ENCODE data around the gene FOXO3. TPM values are rescaled to one million over a fixed set of nuclear protein-coding genes. Genes with fewer than 3 reads are reported as not detected.

FOXO3 gene
- total and polyA plus RNA-seq, 2 donors (not counting 3 experiments of a cell fraction or from before 2014, with no cell fraction given): 14.4 to 16.9 TPM

DNA sequence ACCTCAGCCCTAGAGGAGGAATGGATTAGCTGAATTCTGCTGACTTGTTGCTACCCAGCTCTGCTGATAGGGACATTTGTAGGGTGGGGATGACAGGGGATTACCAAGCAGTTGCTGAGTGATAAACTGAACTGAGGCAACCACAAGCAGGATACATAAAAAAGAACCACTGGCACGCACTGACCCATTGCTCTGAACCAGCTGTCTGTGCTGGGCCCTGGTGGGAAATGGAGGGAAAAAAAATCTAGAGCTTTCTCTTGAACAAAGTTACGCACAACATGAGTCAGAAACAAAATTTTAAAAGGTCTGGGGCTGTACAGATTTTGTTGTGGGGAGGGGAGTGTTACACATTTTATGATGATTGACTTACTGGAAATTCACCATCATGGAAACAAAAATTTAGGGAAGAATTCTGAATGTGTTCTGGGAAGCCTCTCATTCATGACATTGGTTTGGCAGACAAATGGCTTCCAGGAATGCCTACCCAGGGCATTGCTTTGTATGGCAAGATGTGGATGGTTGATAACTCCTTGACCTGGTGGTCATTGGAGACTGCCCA lies 37.7 kb downstream of the FOXO3 start:
- Histone ChIP-seq H3K4me2 (ENCODE audit: insufficient read depth, low read length) (no peak overlapping the region), H3K9me1 (replicated peaks; ENCODE audit: control insufficient read depth, extremely low read depth, insufficient read depth, low read length) (no peaks in the 10 kb centered on the region), H3K4me3 (replicated peaks in 1 of 3; ENCODE audit: insufficient read depth in 1 of 3, low read depth in 1 of 3, low read length in 3 of 3) (no peak overlapping the region), H3K27ac (ENCODE audit: insufficient read depth, low read depth, low read length) (no peak overlapping the region), H3K9ac (replicated peaks; ENCODE audit: extremely low read depth, insufficient read depth, low read length) (no peak overlapping the region), H3K9me3 (replicated peaks; ENCODE audit: control insufficient read depth, insufficient read depth, low read length) (no peaks in the 10 kb centered on the region), H3K27me3 (ENCODE audit: control insufficient read depth in 2 of 2, insufficient read depth in 2 of 2, low read length in 2 of 2) (no peaks in the 10 kb centered on the region), H3K4me1 (ENCODE audit: control insufficient read depth, extremely low read depth, insufficient read depth, low read length) (no peaks in the 10 kb centered on the region), H2AFZ (ENCODE audit: low read depth, low read length) (no peak overlapping the region), H3K36me3 (ENCODE audit: control insufficient read depth in 2 of 2, extremely low read depth in 1 of 2, insufficient read depth in 2 of 2, low read length in 2 of 2) (no peaks in the 10 kb centered on the region), H4K20me1 (replicated peaks; ENCODE audit: control insufficient read depth, extremely low read depth, insufficient read depth, low read length) (no peaks in the 10 kb centered on the region), H3K79me2 (ENCODE audit: control insufficient read depth, insufficient read depth, low read length) (peaks cover 2% of the 10 kb centered on the region)
- DNase-seq (ENCODE audit: low read depth, low spot score) (no peak), FAIRE-seq (no peak)
- TF ChIP-seq POLR2A (IDR thresholded peaks at IDR 0.05; ENCODE audit: low read depth, low read length): no peak
- TF ChIP-seq MYC (IDR thresholded peaks at IDR 0.05; ENCODE audit: low read depth, low read length): no peak
- TF ChIP-seq POLR2AphosphoS5 (IDR thresholded peaks at IDR 0.05; ENCODE audit: insufficient read depth, low read depth, low read length): no peak
- ChIA-PET POLR2A (no interaction called here), CTCF (interaction anchor here (0.6 to 1.0 kb wide), 2 partner anchors 9 to 30 kb away, joined by 3 read pairs; no protein-coding TSS in a partner anchor)
- intact Hi-C loops (cut with micrococcal nuclease) (no loop called here), dilution Hi-C loops (cut with MboI; ENCODE audit: extremely low pct_ligation_motif_present, low sequenced_read_pairs) (no loop called here)
- BruUV-seq (replicated peaks): no TSS peak

DNA sequence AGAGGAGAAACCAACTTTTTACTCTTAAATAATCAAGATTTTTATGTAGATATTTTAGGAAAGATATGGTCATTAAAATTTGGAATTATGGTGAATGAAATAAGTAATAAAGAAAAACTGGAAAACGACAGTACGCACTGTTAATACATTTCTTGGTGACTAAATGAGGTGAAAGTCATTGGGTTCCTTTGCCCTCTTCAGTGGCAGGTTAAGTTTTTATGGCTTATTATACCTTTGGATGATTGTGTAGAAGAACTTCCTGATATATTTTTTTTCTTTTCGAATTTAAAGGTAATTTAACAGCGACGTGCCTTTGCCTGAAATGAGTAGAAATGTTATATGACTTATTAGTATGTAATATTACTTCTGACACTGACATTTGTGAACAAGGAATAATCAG lies 43.4 kb downstream of the FOXO3 start:
- no peaks in the 10 kb centered on the region for H3K27me3 ChIP-seq (ENCODE audit: control insufficient read depth in 2 of 2, insufficient read depth in 2 of 2, low read length in 2 of 2)
- no peaks in the 10 kb centered on the region for H4K20me1 ChIP-seq (replicated peaks; ENCODE audit: control insufficient read depth, extremely low read depth, insufficient read depth, low read length)
- no peaks in the 10 kb centered on the region for H3K4me1 ChIP-seq (ENCODE audit: control insufficient read depth, extremely low read depth, insufficient read depth, low read length)
- CTCF ChIA-PET: no interaction called here
- DNase-seq (ENCODE audit: low read depth, low spot score): no peak
- no TSS peak for BruUV-seq (replicated peaks)
- dilution Hi-C loops (cut with MboI; ENCODE audit: extremely low pct_ligation_motif_present, low sequenced_read_pairs): no loop called here
- FAIRE-seq: no peak
- no peak overlapping the region for H3K4me3 ChIP-seq (replicated peaks in 1 of 3; ENCODE audit: insufficient read depth in 1 of 3, low read depth in 1 of 3, low read length in 3 of 3)
- H3K9me3 ChIP-seq (replicated peaks; ENCODE audit: control insufficient read depth, insufficient read depth, low read length): no peaks in the 10 kb centered on the region
- no peak overlapping the region for H3K9ac ChIP-seq (replicated peaks; ENCODE audit: extremely low read depth, insufficient read depth, low read length)
- H3K36me3 ChIP-seq (ENCODE audit: control insufficient read depth in 2 of 2, extremely low read depth in 1 of 2, insufficient read depth in 2 of 2, low read length in 2 of 2): no peaks in the 10 kb centered on the region
- H3K9me1 ChIP-seq (replicated peaks; ENCODE audit: control insufficient read depth, extremely low read depth, insufficient read depth, low read length): no peaks in the 10 kb centered on the region
- POLR2A ChIA-PET: no interaction called here
- no peak for TF ChIP-seq JUN (IDR thresholded peaks at IDR 0.05; ENCODE audit: borderline replicate concordance, insufficient read depth, insufficient read length, low read depth)
- TF ChIP-seq, protein P1, sequence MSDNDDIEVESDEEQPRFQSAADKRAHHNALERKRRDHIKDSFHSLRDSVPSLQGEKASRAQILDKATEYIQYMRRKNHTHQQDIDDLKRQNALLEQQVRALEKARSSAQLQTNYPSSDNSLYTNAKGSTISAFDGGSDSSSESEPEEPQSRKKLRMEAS (IDR thresholded peaks at IDR 0.05; ENCODE audit: insufficient read depth, insufficient read length): no peak
- no peak for TF ChIP-seq GATA2 (IDR thresholded peaks at IDR 0.05; ENCODE audit: insufficient read depth, insufficient read length, low read depth, low read length)
- TF ChIP-seq EZH2 (IDR thresholded peaks at IDR 0.05; ENCODE audit: borderline replicate concordance, low read depth, low read length, severe bottlenecking): no peak
- no peak for TF ChIP-seq MYC (IDR thresholded peaks at IDR 0.05; ENCODE audit: low read depth, low read length)
- TF ChIP-seq FOS (IDR thresholded peaks at IDR 0.05; ENCODE audit: borderline replicate concordance, insufficient read depth, low read length): no peak
- TF ChIP-seq POLR2A (IDR thresholded peaks at IDR 0.05; ENCODE audit: low read depth, low read length): no peak
- no peak for TF ChIP-seq POLR2AphosphoS5 (IDR thresholded peaks at IDR 0.05; ENCODE audit: insufficient read depth, low read depth, low read length)
- TF ChIP-seq, protein P2, sequence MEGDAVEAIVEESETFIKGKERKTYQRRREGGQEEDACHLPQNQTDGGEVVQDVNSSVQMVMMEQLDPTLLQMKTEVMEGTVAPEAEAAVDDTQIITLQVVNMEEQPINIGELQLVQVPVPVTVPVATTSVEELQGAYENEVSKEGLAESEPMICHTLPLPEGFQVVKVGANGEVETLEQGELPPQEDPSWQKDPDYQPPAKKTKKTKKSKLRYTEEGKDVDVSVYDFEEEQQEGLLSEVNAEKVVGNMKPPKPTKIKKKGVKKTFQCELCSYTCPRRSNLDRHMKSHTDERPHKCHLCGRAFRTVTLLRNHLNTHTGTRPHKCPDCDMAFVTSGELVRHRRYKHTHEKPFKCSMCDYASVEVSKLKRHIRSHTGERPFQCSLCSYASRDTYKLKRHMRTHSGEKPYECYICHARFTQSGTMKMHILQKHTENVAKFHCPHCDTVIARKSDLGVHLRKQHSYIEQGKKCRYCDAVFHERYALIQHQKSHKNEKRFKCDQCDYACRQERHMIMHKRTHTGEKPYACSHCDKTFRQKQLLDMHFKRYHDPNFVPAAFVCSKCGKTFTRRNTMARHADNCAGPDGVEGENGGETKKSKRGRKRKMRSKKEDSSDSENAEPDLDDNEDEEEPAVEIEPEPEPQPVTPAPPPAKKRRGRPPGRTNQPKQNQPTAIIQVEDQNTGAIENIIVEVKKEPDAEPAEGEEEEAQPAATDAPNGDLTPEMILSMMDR (IDR thresholded peaks at IDR 0.05; ENCODE audit: extremely low read depth in 1 of 2, insufficient read depth in 1 of 2, low read depth in 1 of 2, low read length in 2 of 2): no peak
- no peaks in the 10 kb centered on the region for H3K79me2 ChIP-seq (ENCODE audit: control insufficient read depth, insufficient read depth, low read length)
- intact Hi-C loops (cut with micrococcal nuclease): no loop called here
- H2AFZ ChIP-seq (ENCODE audit: low read depth, low read length): no peak overlapping the region
- no peak overlapping the region for H3K4me2 ChIP-seq (ENCODE audit: insufficient read depth, low read length)
- H3K27ac ChIP-seq (ENCODE audit: insufficient read depth, low read depth, low read length): no peak overlapping the region
